Spleen (tissue), 7 donors: ENCODE data around the gene EHMT1.

Experiments used
- POLR2A ChIP-seq, 3 donors: fragments of 450-650 bp; IDR thresholded peaks; one replicate each; pipeline ENCODE4 v1.5.1; 2017; ENCODE audit warnings: antibody characterized with exemption in 3 of 3, mild to moderate bottlenecking in 1 of 3
- POLR2AphosphoS5 ChIP-seq, 3 donors: sonication (generic); formaldehyde crosslinking; IDR thresholded peaks; one replicate each; pipeline ENCODE4 v1.5.1; 2017; ENCODE audit warnings: antibody characterized with exemption in 3 of 3
- TF ChIP-seq, protein P1 (sequence below), 11 experiments: fragments of 200-600 bp in 7 of 11; fragments of 450-650 bp in 4 of 11; sonication (generic) in 4 of 11; IDR thresholded peaks in 8 of 11; conservative IDR thresholded peaks in 3 of 11; 1 replicate in 7 of 11; 2 replicates in 4 of 11; pipeline versions ENCODE4 v1.4.0 to v1.8.0; 2016 to 2021; ENCODE audit warnings: antibody characterized with exemption in 11 of 11, inconsistent platforms in 4 of 11, mild to moderate bottlenecking in 1 of 11
- donor health status: DM: no; HTN: no; CAD: no; lungs with moderate emphysema.
- donor health status: DM: no; HTN: no; CAD: no.
- donor health status: DM: no; HTN: no; CAD: no.

DNA sequence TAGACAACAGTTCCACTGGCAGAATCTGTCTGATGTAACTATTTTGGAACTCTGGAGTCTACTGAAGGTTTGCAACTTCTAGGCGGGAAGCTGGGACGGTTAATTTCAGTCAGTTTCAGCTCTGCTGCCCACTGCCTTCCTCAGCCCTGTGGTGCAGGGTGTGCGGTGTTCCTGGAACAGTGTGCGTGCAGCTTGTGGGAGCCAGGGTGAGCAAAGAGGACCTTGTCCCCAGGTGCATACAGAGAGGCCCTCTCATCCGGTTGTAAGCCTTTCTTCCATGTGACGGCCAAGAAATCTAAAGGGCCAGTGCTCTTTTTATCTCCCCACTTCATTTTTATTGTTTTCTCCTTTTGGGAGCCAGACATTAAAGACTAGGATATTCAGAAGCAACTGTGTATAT is 114.6 kb downstream of the EHMT1 start:
- TF ChIP-seq POLR2AphosphoS5 (IDR thresholded peaks at IDR 0.05): no peak
- TF ChIP-seq, protein P1, sequence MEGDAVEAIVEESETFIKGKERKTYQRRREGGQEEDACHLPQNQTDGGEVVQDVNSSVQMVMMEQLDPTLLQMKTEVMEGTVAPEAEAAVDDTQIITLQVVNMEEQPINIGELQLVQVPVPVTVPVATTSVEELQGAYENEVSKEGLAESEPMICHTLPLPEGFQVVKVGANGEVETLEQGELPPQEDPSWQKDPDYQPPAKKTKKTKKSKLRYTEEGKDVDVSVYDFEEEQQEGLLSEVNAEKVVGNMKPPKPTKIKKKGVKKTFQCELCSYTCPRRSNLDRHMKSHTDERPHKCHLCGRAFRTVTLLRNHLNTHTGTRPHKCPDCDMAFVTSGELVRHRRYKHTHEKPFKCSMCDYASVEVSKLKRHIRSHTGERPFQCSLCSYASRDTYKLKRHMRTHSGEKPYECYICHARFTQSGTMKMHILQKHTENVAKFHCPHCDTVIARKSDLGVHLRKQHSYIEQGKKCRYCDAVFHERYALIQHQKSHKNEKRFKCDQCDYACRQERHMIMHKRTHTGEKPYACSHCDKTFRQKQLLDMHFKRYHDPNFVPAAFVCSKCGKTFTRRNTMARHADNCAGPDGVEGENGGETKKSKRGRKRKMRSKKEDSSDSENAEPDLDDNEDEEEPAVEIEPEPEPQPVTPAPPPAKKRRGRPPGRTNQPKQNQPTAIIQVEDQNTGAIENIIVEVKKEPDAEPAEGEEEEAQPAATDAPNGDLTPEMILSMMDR (IDR thresholded peaks at IDR 0.05 in 8 of 11, conservative IDR thresholded peaks at IDR 0.05 in 3 of 11): no peak
- TF ChIP-seq POLR2A (IDR thresholded peaks at IDR 0.05): no peak
